HEK293 (cell line): ENCODE data around the gene ARHGEF11.

Experiments
- CTCF ChIP-seq: fragments of 450-650 bp; formaldehyde crosslinking; IDR thresholded peaks from 2 replicates; pipeline ENCODE4 v1.5.1; 2016; ENCODE audit warnings: missing biosample characterization, missing genetic modification characterization
- MEIS1 ChIP-seq: sonication (generic); formaldehyde crosslinking; IDR thresholded peaks from 2 replicates; pipeline ENCODE4 v1.8.1; 2022; ENCODE audit warnings: missing genetic modification reagents, mild to moderate bottlenecking, borderline replicate concordance
- YY1 ChIP-seq: fragments of 450-650 bp; formaldehyde crosslinking; IDR thresholded peaks from 2 replicates; pipeline ENCODE4 v1.5.1; 2018; ENCODE audit warnings: missing biosample characterization, missing genetic modification characterization
- ZBTB11 ChIP-seq: fragments of 450-650 bp; formaldehyde crosslinking; conservative IDR thresholded peaks from 2 replicates; pipeline ENCODE4 v1.5.1; 2016; ENCODE audit warnings: low read depth, missing biosample characterization, missing genetic modification characterization
- ZNF114 ChIP-seq: fragments of 450-650 bp; formaldehyde crosslinking; IDR thresholded peaks from 2 replicates; pipeline ENCODE4 v1.5.0; 2017; ENCODE audit warnings: missing biosample characterization, missing genetic modification characterization
- ZNF221 ChIP-seq: fragments of 450-650 bp; formaldehyde crosslinking; IDR thresholded peaks from 2 replicates; pipeline ENCODE4 v1.5.1; 2017; ENCODE audit warnings: missing biosample characterization, missing genetic modification characterization, borderline replicate concordance
- ZNF302 ChIP-seq: fragments of 450-650 bp; formaldehyde crosslinking; IDR thresholded peaks from 2 replicates; pipeline ENCODE4 v1.5.1; 2016; ENCODE audit warnings: missing biosample characterization, missing genetic modification characterization, low read depth
- ZNF416 ChIP-seq: fragments of 450-650 bp; formaldehyde crosslinking; IDR thresholded peaks from 2 replicates; pipeline ENCODE4 v1.5.1; 2016; ENCODE audit warnings: missing biosample characterization, missing genetic modification characterization
- ZNF76 ChIP-seq: fragments of 450-650 bp; formaldehyde crosslinking; IDR thresholded peaks from 2 replicates; pipeline ENCODE4; 2016; ENCODE audit warnings: low read depth, missing biosample characterization, missing genetic modification characterization, borderline replicate concordance
- ZNF830 ChIP-seq: fragments of 450-650 bp; IDR thresholded peaks from 2 replicates; pipeline ENCODE4 v1.5.0; 2018; ENCODE audit warnings: missing biosample characterization, missing genetic modification characterization, low read depth, mild to moderate bottlenecking, moderate library complexity
- TF ChIP-seq, protein P1 (sequence below): IDR thresholded peaks from 2 replicates; pipeline ENCODE4 v1.6.1; 2011; ENCODE audit warnings: mild to moderate bottlenecking, low read depth, low read length, borderline replicate concordance
- TF ChIP-seq, protein P2 (sequence below): fragments of 450-650 bp; formaldehyde crosslinking; IDR thresholded peaks from 2 replicates; pipeline ENCODE4 v1.5.1; 2016; ENCODE audit warnings: missing biosample characterization, missing genetic modification characterization, low read depth

DNA sequence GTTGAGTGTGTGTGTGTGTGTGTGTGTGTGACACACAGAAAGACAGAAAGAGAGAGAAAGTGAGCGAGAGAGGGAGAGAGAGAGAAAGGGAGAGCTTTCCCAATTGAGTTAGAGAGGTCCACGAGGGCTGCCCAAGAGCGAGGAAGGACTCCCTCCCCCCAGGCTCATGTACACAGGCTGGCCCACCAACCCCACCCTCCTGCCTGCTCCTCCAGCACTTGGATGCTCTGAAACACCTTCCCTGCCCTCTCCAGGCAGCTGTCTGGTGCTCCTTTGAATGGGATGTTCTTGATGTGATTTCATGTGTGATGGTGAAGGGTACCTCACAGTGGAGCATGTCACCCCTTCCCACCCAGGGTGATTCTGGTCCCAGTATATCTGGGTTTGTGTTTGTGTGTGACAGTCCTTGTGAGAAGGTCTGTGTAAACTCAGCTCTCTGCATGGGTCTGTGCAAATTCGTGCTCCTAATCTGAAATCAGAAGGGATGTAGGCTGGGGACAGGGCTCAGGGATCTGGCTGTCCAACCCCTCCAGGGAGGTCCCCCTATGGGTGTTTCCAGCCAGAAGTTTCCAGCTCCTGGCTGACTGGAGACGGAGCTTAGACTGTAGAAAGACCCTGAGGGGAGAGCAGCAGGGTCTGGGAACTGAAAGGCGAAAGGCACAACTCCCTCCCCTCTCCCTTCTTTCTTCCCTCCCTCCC, 158.8 kb downstream of the ARHGEF11 start:
- no peak for TF ChIP-seq ZNF76
- TF ChIP-seq, protein P1, sequence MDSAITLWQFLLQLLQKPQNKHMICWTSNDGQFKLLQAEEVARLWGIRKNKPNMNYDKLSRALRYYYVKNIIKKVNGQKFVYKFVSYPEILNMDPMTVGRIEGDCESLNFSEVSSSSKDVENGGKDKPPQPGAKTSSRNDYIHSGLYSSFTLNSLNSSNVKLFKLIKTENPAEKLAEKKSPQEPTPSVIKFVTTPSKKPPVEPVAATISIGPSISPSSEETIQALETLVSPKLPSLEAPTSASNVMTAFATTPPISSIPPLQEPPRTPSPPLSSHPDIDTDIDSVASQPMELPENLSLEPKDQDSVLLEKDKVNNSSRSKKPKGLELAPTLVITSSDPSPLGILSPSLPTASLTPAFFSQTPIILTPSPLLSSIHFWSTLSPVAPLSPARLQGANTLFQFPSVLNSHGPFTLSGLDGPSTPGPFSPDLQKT = no peak
- no peak for TF ChIP-seq CTCF (tag by site-specific recombination)
- TF ChIP-seq ZNF830 (tag by site-specific recombination) = no peak
- TF ChIP-seq, protein P2, sequence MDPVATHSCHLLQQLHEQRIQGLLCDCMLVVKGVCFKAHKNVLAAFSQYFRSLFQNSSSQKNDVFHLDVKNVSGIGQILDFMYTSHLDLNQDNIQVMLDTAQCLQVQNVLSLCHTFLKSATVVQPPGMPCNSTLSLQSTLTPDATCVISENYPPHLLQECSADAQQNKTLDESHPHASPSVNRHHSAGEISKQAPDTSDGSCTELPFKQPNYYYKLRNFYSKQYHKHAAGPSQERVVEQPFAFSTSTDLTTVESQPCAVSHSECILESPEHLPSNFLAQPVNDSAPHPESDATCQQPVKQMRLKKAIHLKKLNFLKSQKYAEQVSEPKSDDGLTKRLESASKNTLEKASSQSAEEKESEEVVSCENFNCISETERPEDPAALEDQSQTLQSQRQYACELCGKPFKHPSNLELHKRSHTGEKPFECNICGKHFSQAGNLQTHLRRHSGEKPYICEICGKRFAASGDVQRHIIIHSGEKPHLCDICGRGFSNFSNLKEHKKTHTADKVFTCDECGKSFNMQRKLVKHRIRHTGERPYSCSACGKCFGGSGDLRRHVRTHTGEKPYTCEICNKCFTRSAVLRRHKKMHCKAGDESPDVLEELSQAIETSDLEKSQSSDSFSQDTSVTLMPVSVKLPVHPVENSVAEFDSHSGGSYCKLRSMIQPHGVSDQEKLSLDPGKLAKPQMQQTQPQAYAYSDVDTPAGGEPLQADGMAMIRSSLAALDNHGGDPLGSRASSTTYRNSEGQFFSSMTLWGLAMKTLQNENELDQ = no peak
- no peak for TF ChIP-seq ZNF302 (tag by site-specific recombination)
- no peak for TF ChIP-seq ZNF221 (tag by site-specific recombination)
- no peak for TF ChIP-seq ZNF114
- no peak for TF ChIP-seq YY1 (tag by site-specific recombination)
- TF ChIP-seq MEIS1 (CRISPR knock-in tag) = no peak
- no peak for TF ChIP-seq ZBTB11 (tag by site-specific recombination)
- TF ChIP-seq ZNF416 (tag by site-specific recombination) = no peak
